ENCODE measurements around the gene NLRP6. TPM values are rescaled to one million over a fixed set of nuclear protein-coding genes. Genes with fewer than 3 reads are reported as not detected.
"Not testable (repeated sequence)": the region's sequence is repeated elsewhere in the genome, so short reads cannot be mapped to it uniquely, and the experiment has no call there.

Gene NLRP6
- total RNA-seq, 1 donor from 2014 or later = 1.7 TPM

GRCh38 chr11:316891-317301 lies 38.7 kb downstream of the NLRP6 start:
- intact Hi-C loops (cut with DNase I) = no loop called here
- TF ChIP-seq CTCF (IDR thresholded peaks at IDR 0.05) = no peak
- H3K4me3 ChIP-seq = peak overlapping the region; percentile 62
- peak overlapping the region; percentile 47 for H3K27ac ChIP-seq
- no peaks in the 10 kb centered on the region for H3K27me3 ChIP-seq
- H3K9me3 ChIP-seq = no peaks in the 10 kb centered on the region
- no peaks in the 10 kb centered on the region for H3K36me3 ChIP-seq
- no peak for ATAC-seq
- H3K4me1 ChIP-seq = peaks cover 26% of the 10 kb centered on the region
- no peak for DNase-seq

- intact Hi-C loops (cut with DNase I); ATAC-seq; H3K9me3 ChIP-seq; H3K27me3 ChIP-seq; H3K36me3 ChIP-seq: not testable (repeated sequence)
- Histone ChIP-seq H3K4me1 (peaks cover 23% of the 10 kb centered on the region), H3K27ac (peak overlapping the region; percentile 47), H3K4me3 (peak overlapping the region; percentile 62)
- peak; percentile 51 for DNase-seq
Measured at GRCh38 chr11:317668-318404, 39.6 kb downstream of the NLRP6 start.

GRCh38 chr11:318405-319120 lies 40.4 kb downstream of the NLRP6 start:
- H3K9me3 ChIP-seq; H3K27me3 ChIP-seq; intact Hi-C loops (cut with DNase I); H3K36me3 ChIP-seq: not testable (repeated sequence)
- Histone ChIP-seq H3K4me1 (peaks cover 16% of the 10 kb centered on the region), H3K27ac (peak overlapping the region; percentile 89), H3K4me3 (peak overlapping the region; percentile 92)
- DNase-seq = peak; percentile 65
- ATAC-seq = peak; percentile 83

- intact Hi-C loops (cut with DNase I) = not testable (repeated sequence)
- DNase-seq = peak; percentile 74
Measured at GRCh38 chr11:319121-319887, 41.1 kb downstream of the NLRP6 start.

GRCh38 chr11:319888-320273 lies 41.7 kb downstream of the NLRP6 start:
- not testable (repeated sequence) for H3K27me3 ChIP-seq

More at GRCh38 chr11:319121-319887, 41.1 kb downstream of the NLRP6 start:
- not testable (repeated sequence) for H3K36me3 ChIP-seq, H3K9me3 ChIP-seq, H3K27me3 ChIP-seq
- peak overlapping the region; percentile 89 for H3K27ac ChIP-seq
- ATAC-seq = peak; percentile 56
- H3K4me3 ChIP-seq = peak overlapping the region; percentile 92
- H3K4me1 ChIP-seq = peaks cover 18% of the 10 kb centered on the region

GRCh38 chr11:324156-324555 lies 45.9 kb downstream of the NLRP6 start:
- H3K4me3 ChIP-seq = no peak overlapping the region
- H3K27me3 ChIP-seq = no peaks in the 10 kb centered on the region
- H3K27ac ChIP-seq = peak overlapping the region; percentile 75
- no peak for TF ChIP-seq CTCF (IDR thresholded peaks at IDR 0.05)
- H3K9me3 ChIP-seq = no peaks in the 10 kb centered on the region
- ATAC-seq (no peak), DNase-seq (no peak)
- intact Hi-C loops (cut with DNase I) = no loop called here
- H3K4me1 ChIP-seq = peaks cover 43% of the 10 kb centered on the region
- no peaks in the 10 kb centered on the region for H3K36me3 ChIP-seq

More at GRCh38 chr11:319888-320273, 41.7 kb downstream of the NLRP6 start:
- H3K9me3 ChIP-seq; intact Hi-C loops (cut with DNase I); H3K36me3 ChIP-seq: not testable (repeated sequence)
- H3K4me1 ChIP-seq = peaks cover 23% of the 10 kb centered on the region
- ATAC-seq (peak; percentile 3), DNase-seq (peak; percentile 54)
- peak overlapping the region; percentile 92 for H3K4me3 ChIP-seq
- H3K27ac ChIP-seq = peak overlapping the region; percentile 89

- DNase-seq = peak; percentile 63
- H3K27me3 ChIP-seq; H3K9me3 ChIP-seq; H3K36me3 ChIP-seq; intact Hi-C loops (cut with DNase I); H3K4me3 ChIP-seq; ATAC-seq: not testable (repeated sequence)
- H3K27ac ChIP-seq = peak overlapping the region; percentile 87
- H3K4me1 ChIP-seq = peaks cover 43% of the 10 kb centered on the region
Measured at GRCh38 chr11:324593-325517, 46.6 kb downstream of the NLRP6 start.

Data from upper lobe of right lung (tissue), 1 donor.